Measurements from ENCODE around the gene ZNF511. TPM values are rescaled to one million over a fixed set of nuclear protein-coding genes. Genes with fewer than 3 reads are reported as not detected.

The ZNF511 gene
- total and polyA plus RNA-seq, 3 experiments from 2014 or later: 82.2 to 90.8 (median 83.2) TPM

GRCh38 chr10:133335246-133336117 lies 26.8 kb downstream of the ZNF511 start:
- POLR2A ChIA-PET: interaction anchor here (0.6 to 2.8 kb wide), 5 partner anchors 18 to 886 kb away, joined by 3 to 23 read pairs (median 3); partner anchors contain the start of gene PAOX

GRCh38 chr10:133336118-133336576 lies 27.4 kb downstream of the ZNF511 start:
- Histone ChIP-seq H3K4me1 (ENCODE audit: insufficient read depth, low read length) (peaks cover 19% of the 10 kb centered on the region), H3K27me3 (ENCODE audit: insufficient read depth, low read length, poor library complexity, severe bottlenecking) (no peaks in the 10 kb centered on the region), H3K27ac (ENCODE audit: low read depth, low read length) (peak overlapping the region; percentile 80), H3K4me3 (ENCODE audit: low read length) (no peak overlapping the region), H3K9me3 (ENCODE audit: low read length) (no peaks in the 10 kb centered on the region), H3K36me3 (ENCODE audit: insufficient read depth, low read length) (no peaks in the 10 kb centered on the region)
- peaks cover 0 to 1% of the 10 kb centered on the region in 2 donors for H3K27me3 Mint-ChIP-seq
- H3K4me1 Mint-ChIP-seq: peaks cover 3 to 7% (median 4%) of the 10 kb centered on the region in 3 donors
- ChIA-PET POLR2A (interaction anchor here (0.6 to 2.8 kb wide), 5 partner anchors 17 to 58 kb away, joined by 3 to 23 read pairs (median 3); partner anchors contain the start of gene PAOX), CTCF (interaction anchor here (0.9 to 1.9 kb wide), 3 partner anchors 12 to 28 kb away, joined by 3 to 5 read pairs (median 3); no protein-coding TSS in a partner anchor)
- H3K36me3 Mint-ChIP-seq: peaks cover 0 to 1% (median 0%) of the 10 kb centered on the region in 3 donors
- H3K27ac Mint-ChIP-seq: peak overlapping the region in 2 of 8 donors; percentile 14 to 95
- peak in 1 of 5 donors; percentile 62 for DNase-seq
- no peaks in the 10 kb centered on the region for H3K9me3 Mint-ChIP-seq
- peak overlapping the region in 2 of 7 donors; percentile 32 to 84 for H3K4me3 Mint-ChIP-seq

More at GRCh38 chr10:133335246-133336117, 26.8 kb downstream of the ZNF511 start:
- H3K36me3 Mint-ChIP-seq: peaks cover 0 to 1% (median 0%) of the 10 kb centered on the region in 3 donors
- no peaks in the 10 kb centered on the region for H3K9me3 Mint-ChIP-seq
- H3K4me1 ChIP-seq (ENCODE audit: insufficient read depth, low read length): peaks cover 19% of the 10 kb centered on the region
- peaks cover 0 to 6% of the 10 kb centered on the region in 2 donors for H3K27me3 Mint-ChIP-seq
- H3K4me3 ChIP-seq (ENCODE audit: low read length): peak overlapping the region; percentile 56
- DNase-seq: peak; percentile 81 to 96 (median 87)
- no peaks in the 10 kb centered on the region for H3K9me3 ChIP-seq (ENCODE audit: low read length)
- peaks cover 3 to 7% (median 4%) of the 10 kb centered on the region in 3 donors for H3K4me1 Mint-ChIP-seq
- peak overlapping the region; percentile 71 to 91 (median 82) for H3K4me3 Mint-ChIP-seq
- no peaks in the 10 kb centered on the region for H3K27me3 ChIP-seq (ENCODE audit: insufficient read depth, low read length, poor library complexity, severe bottlenecking)
- H3K27ac ChIP-seq (ENCODE audit: low read depth, low read length): peak overlapping the region; percentile 80
- no peaks in the 10 kb centered on the region for H3K36me3 ChIP-seq (ENCODE audit: insufficient read depth, low read length)
- peak overlapping the region; percentile 71 to 95 (median 94) for H3K27ac Mint-ChIP-seq
- CTCF ChIA-PET: interaction anchor here (1.1 to 1.9 kb wide), 4 partner anchors 11 to 55 kb away, joined by 3 to 6 read pairs (median 4); no protein-coding TSS in a partner anchor

- H3K27ac ChIP-seq (ENCODE audit: low read depth, low read length): peak within 1 kb of the TSS; percentile 80
- Mint-ChIP-seq H3K9me3 (no peaks in the 10 kb centered on the region), H3K4me3 (peak within 1 kb of the TSS; percentile 71 to 91 (median 82)), H3K4me1 (peaks cover 3 to 7% (median 4%) of the 10 kb centered on the region in 3 donors), H3K27me3 (peaks cover 2 to 3% of the 10 kb centered on the region in 2 donors), H3K27ac (peak within 1 kb of the TSS; percentile 71 to 95 (median 92)), H3K36me3 (peaks cover 0 to 1% (median under 1%) of the 10 kb centered on the region in 3 donors)
- peaks cover 19% of the 10 kb centered on the region for H3K4me1 ChIP-seq (ENCODE audit: insufficient read depth, low read length)
- CTCF ChIA-PET: interaction anchor here (0.6 to 1.9 kb wide), 3 partner anchors 13 to 19 kb away, joined by 3 to 5 read pairs (median 3); no protein-coding TSS in a partner anchor
- H3K36me3 ChIP-seq (ENCODE audit: insufficient read depth, low read length): no peaks in the 10 kb centered on the region
- H3K9me3 ChIP-seq (ENCODE audit: low read length): no peaks in the 10 kb centered on the region
- POLR2A ChIA-PET: interaction anchor here (1.0 to 2.8 kb wide), 4 partner anchors 16 to 58 kb away, joined by 3 to 23 read pairs (median 6); partner anchors contain the start of gene PAOX
- no peaks in the 10 kb centered on the region for H3K27me3 ChIP-seq (ENCODE audit: insufficient read depth, low read length, poor library complexity, severe bottlenecking)
- peak; percentile 84 to 97 (median 91) for DNase-seq
- H3K4me3 ChIP-seq (ENCODE audit: low read length): peak within 1 kb of the TSS; percentile 61
Measured at GRCh38 chr10:133336577-133337369, 28.1 kb downstream of the ZNF511 start, which contains the start of gene CALY. Gene CALY (minus strand): TSS chr10:133336896. CDS start chr10:133328989, 7,907 bp downstream.

- Histone ChIP-seq H3K4me3 (ENCODE audit: low read length) (peak overlapping the region; percentile 61), H3K36me3 (ENCODE audit: insufficient read depth, low read length) (no peaks in the 10 kb centered on the region), H3K4me1 (ENCODE audit: insufficient read depth, low read length) (peaks cover 19% of the 10 kb centered on the region), H3K27me3 (ENCODE audit: insufficient read depth, low read length, poor library complexity, severe bottlenecking) (no peaks in the 10 kb centered on the region), H3K27ac (ENCODE audit: low read depth, low read length) (no peak overlapping the region), H3K9me3 (ENCODE audit: low read length) (no peaks in the 10 kb centered on the region)
- peaks cover 0 to 1% (median 1%) of the 10 kb centered on the region in 3 donors for H3K36me3 Mint-ChIP-seq
- peaks cover 3 to 7% (median 4%) of the 10 kb centered on the region in 3 donors for H3K4me1 Mint-ChIP-seq
- H3K9me3 Mint-ChIP-seq: no peaks in the 10 kb centered on the region
- DNase-seq: no peak
- no peak overlapping the region for H3K4me3 Mint-ChIP-seq
- H3K27me3 Mint-ChIP-seq: peaks cover 3 to 6% of the 10 kb centered on the region in 2 donors
- ChIA-PET CTCF (interaction anchor here (1.9 kb wide), 1 partner anchor 13 kb away, joined by 5 read pairs; no protein-coding TSS in a partner anchor), POLR2A (interaction anchor here (2.5 to 2.8 kb wide), 2 partner anchors 41 to 53 kb away, joined by 10 to 23 read pairs; partner anchors contain the start of gene PAOX)
- H3K27ac Mint-ChIP-seq: no peak overlapping the region
Measured at GRCh38 chr10:133337370-133337725, 28.6 kb downstream of the ZNF511 start.

- H3K27me3 ChIP-seq (ENCODE audit: insufficient read depth, low read length, poor library complexity, severe bottlenecking): peaks cover 3% of the 10 kb centered on the region
- H3K36me3 Mint-ChIP-seq: peaks cover 0 to 1% (median 1%) of the 10 kb centered on the region in 3 donors
- H3K27me3 Mint-ChIP-seq: peaks cover 4 to 12% of the 10 kb centered on the region in 2 donors
- ChIA-PET POLR2A (no interaction called here), CTCF (no interaction called here)
- H3K27ac ChIP-seq (ENCODE audit: low read depth, low read length): no peak overlapping the region
- no peaks in the 10 kb centered on the region for H3K9me3 Mint-ChIP-seq
- peaks cover 3 to 4% (median 4%) of the 10 kb centered on the region in 3 donors for H3K4me1 Mint-ChIP-seq
- H3K27ac Mint-ChIP-seq: no peak overlapping the region
- H3K4me3 Mint-ChIP-seq: no peak overlapping the region
- H3K36me3 ChIP-seq (ENCODE audit: insufficient read depth, low read length): no peaks in the 10 kb centered on the region
- H3K4me1 ChIP-seq (ENCODE audit: insufficient read depth, low read length): peaks cover 19% of the 10 kb centered on the region
- no peaks in the 10 kb centered on the region for H3K9me3 ChIP-seq (ENCODE audit: low read length)
- DNase-seq: no peak
- no peak overlapping the region for H3K4me3 ChIP-seq (ENCODE audit: low read length)
Measured at GRCh38 chr10:133338080-133339071, 29.7 kb downstream of the ZNF511 start.

- H3K4me1 Mint-ChIP-seq: peaks cover under 1 to 2% (median 2%) of the 10 kb centered on the region in 3 donors
- H3K9me3 Mint-ChIP-seq: no peaks in the 10 kb centered on the region
- H3K36me3 Mint-ChIP-seq: peaks cover 0 to 1% (median 1%) of the 10 kb centered on the region in 3 donors
- no peak overlapping the region for H3K27ac ChIP-seq (ENCODE audit: low read depth, low read length)
- peaks cover 4 to 21% of the 10 kb centered on the region in 2 donors for H3K27me3 Mint-ChIP-seq
- H3K9me3 ChIP-seq (ENCODE audit: low read length): no peaks in the 10 kb centered on the region
- H3K4me1 ChIP-seq (ENCODE audit: insufficient read depth, low read length): peaks cover 19% of the 10 kb centered on the region
- H3K27me3 ChIP-seq (ENCODE audit: insufficient read depth, low read length, poor library complexity, severe bottlenecking): peaks cover 6% of the 10 kb centered on the region
- no peaks in the 10 kb centered on the region for H3K36me3 ChIP-seq (ENCODE audit: insufficient read depth, low read length)
- POLR2A ChIA-PET: no interaction called here
- DNase-seq: no peak
- no peak overlapping the region for H3K4me3 Mint-ChIP-seq
- CTCF ChIA-PET: interaction anchor here (2.2 kb wide), 1 partner anchor 10 kb away, joined by 10 read pairs; no protein-coding TSS in a partner anchor
- no peak overlapping the region for H3K27ac Mint-ChIP-seq
- H3K4me3 ChIP-seq (ENCODE audit: low read length): no peak overlapping the region
Measured at GRCh38 chr10:133339708-133340380, 31.1 kb downstream of the ZNF511 start.

Data from CD8-positive, alpha-beta memory T cell (primary cell).